Activated CD8-positive, alpha-beta memory T cell treated with anti-CD3 and anti-CD28 coated beads for 48 hours (primary cell): Measurements from ENCODE around the gene LHX5.
A peak's percentile ranks its signal among the peaks of the same experiment; 100 is the strongest.

ENCODE experiments used
- DNase-seq, 3 experiments: peaks; one replicate each; pipeline ENCODE4 v3.0.0-alpha.2; 2020; ENCODE audit warnings: low read depth in 2 of 3, low spot score in 2 of 3

Gene LHX5

DNA sequence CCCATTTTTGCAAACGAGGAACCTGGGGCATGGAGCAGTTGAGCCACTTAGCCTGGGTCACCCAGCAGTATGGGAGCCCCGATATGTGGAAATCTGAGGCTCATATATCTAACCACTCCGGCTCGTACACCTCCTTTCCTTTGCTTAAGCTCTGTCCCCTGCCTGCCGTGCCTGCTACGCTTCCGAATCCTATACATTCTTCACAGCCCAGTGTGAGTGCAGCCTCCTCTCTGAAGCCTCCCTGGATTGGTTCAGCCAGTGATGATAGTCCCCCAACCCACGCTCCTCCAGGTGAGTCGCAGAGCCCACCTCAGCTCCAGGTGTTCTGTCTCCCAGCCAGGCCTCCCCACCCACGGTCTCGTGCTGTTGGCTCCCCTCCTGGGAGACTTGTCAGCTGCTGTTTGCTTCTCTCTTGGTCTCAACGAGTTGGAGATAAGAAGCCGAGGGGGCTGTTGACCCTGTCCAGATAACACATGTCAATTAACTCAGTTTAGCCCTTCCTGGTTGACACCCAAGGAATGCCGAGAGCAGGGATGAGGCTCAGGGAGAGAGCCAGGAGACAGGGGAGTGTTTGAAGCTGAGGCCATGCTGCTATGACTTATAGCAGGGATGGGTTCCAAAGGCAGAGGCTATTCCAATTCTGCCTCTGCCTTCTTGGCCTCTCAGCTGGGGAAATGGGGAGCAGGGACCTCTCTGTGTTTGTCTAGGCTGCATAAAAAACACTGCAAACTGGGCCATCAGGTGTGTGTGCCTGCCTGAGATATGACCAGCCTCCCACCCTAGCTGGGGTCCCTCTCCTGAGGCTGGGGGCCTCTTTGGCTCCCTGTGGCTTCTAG is 30.5 kb downstream of the LHX5 start:
- no peak for DNase-seq

DNA sequence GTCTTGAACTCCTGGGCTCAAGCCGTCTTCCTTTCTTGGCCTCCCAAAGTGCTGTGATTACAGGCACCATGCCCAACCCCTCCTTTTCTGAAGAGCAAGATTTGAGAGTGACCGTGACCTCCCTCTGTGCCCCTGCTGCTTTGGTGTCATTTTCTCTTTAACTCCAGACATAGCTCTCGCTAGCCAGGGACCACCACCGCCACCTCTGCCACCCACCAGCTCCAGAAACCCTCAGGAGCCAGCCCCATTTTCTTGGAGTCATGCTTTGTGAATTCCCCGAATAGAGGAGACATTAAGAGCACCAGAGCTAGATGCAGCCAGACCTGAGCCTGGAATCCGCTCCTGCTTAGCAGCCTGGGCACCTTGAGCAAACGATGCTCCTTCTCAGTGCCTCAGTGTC is 31.3 kb downstream of the LHX5 start:
- DNase-seq, result no peak

DNA sequence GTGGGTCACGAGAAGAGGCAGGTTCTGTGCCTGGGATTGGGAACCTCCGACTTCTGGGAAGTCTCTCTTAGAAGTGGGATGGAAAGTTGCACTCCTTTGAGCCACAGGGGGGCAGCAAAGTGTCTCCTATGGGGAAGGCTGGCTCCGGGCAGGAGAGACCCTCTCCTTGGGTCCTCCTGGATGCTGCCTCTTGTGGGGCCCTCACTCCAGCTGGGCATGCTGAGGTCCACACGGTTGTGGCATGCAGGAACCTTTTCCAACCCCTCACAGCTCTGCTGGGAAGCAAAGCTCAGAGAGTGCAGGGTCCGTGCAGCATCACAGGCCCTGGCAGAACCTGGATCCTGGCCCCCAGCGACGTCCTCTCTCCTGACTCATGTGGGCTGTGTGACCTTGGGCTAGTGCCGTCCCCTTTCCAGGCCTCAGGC is 32.1 kb downstream of the LHX5 start:
- DNase-seq, result no peak

DNA sequence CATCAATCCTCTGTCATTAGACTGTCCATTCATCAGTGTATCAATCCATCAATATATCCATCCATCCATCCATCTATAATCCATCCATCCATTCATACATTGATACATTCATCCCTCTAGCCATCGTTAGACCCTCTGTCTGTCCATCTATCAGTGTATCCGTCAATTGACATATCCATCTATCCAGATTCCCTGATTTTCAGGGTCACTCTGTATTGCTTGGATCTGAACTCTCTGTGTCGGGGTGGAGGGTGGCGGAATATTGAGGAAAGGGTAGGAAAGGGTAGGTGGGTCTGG is 32.4 kb downstream of the LHX5 start:
- DNase-seq, result no peak

DNA sequence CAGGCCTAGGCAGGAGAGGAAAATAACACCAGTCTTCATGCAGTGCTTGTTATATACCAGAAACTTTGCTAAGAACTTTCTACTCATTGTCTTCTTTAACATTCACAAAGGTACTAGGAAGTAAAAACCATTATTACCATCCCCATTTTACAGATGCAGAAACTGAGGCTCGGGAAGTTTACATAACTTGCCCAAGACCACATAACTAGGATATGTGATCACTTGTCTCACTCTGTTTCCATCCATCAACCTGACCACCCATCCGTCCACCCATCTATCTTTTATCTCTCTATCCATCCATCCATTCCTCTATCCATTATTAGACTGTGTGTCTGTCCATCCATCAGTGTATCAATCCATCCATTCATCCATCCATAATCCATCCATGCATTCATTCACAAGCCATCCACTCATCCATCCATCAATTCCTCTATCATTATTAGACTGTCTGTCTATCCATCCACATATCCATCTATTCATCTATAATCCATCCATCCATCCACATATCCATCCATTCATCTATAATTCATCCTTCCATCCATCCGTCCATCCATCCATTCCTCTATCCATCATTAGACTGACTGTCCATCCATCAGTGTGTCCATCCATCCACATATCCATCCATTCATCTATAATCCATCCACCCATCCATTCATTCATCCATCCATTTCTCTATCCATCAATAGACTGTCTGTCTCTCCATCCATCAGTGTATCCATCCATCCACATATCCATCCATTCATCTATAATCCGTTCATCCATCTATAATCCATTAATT is 33.0 kb downstream of the LHX5 start:
- DNase-seq, result no peak

DNA sequence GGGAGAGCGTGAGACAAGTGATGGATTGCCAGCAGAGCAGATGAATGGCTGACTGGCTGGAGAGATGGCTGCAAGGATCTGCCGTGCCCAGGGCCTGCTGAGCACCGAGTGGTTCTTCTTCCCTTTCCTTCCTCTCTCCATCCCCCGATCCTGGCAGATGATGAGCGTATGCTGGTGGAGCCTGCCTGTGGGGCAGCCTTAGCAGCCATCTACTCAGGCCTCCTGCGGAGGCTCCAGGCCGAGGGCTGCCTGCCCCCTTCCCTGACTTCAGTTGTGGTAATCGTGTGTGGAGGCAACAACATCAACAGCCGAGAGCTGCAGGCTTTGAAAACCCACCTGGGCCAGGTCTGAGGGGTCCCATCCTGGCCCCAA is 34.0 kb downstream of the LHX5 start:
- DNase-seq, result no peak

DNA sequence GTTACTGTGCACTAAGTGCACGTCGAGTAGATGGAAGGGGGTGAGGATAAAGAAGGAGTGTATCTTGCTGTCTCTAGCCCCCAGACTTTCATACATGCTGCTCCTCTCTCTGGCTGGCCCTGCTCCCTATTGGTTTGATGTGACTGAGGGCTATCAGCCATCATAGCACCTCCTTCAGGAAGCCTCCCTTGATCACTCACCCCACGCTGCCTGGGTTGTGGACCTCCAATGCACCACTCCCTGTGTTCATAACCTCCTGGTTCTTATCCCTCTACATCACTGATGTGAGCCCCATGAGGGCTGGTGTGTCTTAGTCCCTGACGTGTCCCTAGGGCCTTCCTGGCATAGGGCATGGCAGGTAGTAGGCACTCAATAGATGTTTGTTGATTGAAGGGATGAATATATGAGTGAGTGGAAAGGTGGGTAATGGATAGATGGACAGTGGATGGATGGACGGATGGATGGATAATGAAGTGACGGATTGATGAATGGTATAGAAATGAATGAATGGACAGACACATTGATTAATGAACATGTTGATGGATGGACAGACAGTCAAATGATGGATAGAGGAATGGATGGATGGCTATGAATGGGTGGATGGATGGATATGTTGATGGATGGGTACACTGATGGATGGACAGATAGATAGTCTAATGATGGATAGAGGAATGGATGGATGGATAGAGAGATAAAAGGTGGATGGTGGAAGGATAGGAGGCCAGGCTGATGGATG is 34.5 kb downstream of the LHX5 start:
- no peak for DNase-seq

DNA sequence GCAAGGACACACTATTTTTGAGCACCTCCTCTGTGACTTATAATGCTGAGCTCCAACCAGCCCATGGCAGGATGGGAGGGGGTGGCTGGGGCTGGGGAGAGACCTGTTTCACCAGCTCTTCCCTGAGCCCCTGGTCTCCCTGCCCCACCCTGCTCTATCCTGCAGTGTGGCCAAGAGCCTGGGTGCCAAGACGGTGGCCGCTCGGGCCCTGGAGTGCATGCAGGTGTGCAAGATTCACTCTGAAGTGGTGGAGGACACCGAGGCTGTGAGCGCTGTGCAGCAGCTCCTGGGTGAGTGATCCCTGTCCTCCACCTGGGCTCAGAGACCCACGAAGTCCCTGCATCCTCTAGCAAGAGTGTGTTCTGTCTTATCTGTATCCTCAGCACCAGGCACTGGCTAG is 35.1 kb downstream of the LHX5 start:
- no peak for DNase-seq

DNA sequence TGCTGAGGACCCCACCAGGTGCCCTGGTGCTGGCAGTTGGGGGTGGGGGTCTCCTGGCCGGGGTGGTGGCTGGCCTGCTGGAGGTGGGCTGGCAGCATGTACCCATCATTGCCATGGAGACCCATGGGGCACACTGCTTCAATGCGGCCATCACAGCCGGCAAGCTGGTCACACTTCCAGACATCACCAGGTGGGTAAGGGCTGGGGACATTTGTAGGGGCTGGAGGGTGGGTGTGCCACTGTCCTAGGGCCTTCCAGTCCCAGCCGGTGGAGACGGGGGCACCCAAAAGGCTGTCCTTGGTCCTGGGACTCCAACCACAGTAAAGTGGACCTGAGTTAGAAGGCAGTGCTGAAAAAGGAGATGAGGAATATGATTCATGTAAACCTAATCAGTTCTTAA is 36.3 kb downstream of the LHX5 start:
- DNase-seq, result no peak

DNA sequence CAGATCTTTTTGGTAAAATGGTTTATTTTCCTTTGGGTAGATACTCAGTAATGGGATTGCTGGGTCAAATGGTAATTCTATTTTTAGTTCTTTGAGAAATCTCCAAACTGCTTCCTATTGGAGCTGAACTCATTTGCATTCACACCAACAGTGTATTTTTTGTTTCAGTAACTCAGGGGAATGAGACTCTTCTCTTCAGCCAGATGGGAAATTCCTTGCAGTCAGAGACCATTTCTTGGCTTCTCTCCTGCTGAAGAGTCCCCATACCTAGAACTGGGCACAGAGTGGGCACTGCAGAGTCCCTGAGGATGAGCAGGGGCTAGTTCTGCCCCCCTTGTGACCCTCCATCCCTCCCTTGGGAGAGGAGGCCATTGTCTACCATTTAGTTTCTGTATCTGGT is 38.7 kb downstream of the LHX5 start:
- DNase-seq, result no peak

DNA sequence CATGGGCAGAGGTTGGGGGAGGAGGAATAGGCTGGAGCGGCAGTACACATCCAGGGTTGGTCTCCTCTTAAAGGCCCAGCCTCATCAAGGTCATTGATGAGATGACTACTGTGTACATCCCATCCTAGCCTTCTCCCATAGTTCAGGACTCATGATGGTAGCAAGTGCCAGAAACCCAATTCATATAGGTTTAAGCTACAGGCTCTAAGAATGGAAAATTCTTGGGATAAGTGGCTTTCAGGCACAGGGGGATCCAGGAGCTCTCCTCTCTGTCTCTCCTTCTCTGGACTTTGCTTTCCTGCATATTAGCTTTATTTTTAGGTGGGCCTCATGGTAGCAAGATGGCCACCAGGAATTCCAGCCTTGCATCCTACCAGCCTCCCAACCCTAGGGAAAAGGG is 43.2 kb downstream of the LHX5 start:
- no peak for DNase-seq

DNA sequence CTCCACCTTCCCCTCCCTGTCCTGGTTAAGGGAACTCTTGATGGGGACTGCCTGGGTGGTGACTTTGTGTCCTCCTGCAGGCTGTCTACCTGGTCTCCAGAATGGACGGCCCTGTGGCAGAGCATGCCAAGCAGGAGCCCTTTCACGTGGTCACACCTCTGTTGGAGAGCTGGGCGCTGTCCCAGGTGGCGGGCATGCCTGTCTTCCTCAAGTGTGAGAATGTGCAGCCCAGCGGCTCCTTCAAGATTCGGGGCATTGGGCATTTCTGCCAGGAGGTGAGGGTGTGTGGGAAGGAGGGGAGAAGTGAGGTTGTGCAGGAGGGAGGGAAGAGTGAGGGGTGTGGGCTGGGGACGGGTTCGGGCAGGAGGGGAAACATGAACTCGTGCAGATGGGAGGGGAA is 43.8 kb downstream of the LHX5 start:
- DNase-seq, result no peak

DNA sequence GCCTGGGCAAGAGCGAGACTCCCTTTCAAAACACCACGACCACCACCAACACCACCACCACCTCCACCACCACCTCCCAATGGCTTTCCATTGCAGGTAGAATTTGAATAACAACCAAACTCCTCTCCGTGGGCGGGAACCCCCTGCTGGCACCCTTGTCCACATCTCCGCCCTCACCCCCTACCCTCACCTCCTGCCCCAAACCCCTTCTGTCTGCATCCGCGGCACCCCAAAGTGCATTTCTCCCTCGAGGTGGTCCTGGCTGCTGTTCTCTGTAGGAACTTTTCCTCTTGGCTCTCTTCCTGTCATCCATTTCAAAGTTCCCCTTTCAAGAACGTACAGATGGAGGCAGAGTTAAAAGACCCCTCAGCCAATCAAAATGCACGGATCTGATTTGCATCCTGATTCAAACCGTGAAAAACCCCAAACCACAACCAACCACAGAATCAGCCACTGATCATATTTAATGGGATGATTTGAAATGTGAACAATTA is 45.7 kb downstream of the LHX5 start:
- no peak for DNase-seq

DNA sequence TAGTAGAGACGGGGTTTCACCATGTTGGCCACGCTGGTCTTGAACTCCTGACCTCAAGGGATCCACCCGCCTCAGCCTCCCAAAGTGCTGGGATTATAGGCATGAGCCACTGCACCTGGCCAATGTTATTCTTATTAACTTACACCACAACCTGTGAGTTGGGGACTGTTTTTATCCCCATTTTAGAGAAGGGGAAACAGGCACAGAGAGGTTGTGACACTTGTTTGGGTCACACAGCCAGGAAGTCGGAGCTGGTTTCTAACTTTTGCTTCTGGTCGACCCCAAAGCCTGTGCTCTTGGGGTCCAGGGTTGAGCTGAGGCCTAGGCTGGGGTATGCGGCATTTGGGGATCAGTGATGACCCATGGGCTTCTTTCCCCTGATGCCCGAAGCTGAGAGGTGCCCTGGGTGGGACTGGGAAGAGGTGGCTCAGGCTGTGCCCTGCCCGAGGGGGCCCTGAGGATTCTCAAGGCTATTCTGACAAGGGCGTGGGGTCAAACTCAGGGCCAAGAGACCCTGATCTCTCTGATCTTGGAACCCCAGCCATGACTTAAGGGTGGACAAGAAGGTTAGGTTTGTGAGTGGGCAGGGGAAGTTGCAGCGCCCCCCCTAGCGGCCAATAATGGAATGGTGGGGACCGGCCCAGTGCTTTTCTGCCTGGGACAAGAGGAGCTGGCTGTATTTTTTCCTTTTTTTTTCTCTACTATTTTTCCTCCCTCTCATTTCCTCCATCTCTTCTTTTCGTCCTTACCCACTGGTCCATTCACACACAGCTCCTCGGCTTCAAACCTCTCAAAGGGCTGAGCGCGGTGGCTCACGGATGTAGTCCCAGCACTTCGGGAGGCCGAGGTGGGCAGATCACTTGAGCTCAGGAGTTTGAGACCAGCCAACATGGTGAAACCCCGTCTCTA is 46.5 kb downstream of the LHX5 start:
- peak; percentile 16 to 42 (median 23) for DNase-seq

DNA sequence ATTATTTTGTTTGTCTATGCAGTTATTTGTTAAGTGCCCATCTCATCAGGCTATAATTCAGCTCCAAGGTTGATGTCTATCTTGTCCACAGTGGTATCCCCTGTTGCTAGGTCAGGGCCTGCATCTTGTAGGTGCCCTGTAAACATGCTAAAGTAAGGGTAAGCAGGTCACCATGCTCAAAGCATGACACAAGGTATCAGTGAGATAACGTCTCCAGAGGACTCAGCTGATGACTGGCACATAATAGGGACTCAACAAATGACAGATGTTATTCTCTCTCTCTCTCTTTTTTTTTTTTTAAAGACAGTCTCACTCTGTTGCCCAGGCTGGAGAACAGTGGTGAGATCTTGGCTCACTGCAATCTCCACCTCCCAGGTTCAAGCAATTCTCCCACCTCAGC is 47.2 kb downstream of the LHX5 start:
- no peak for DNase-seq

DNA sequence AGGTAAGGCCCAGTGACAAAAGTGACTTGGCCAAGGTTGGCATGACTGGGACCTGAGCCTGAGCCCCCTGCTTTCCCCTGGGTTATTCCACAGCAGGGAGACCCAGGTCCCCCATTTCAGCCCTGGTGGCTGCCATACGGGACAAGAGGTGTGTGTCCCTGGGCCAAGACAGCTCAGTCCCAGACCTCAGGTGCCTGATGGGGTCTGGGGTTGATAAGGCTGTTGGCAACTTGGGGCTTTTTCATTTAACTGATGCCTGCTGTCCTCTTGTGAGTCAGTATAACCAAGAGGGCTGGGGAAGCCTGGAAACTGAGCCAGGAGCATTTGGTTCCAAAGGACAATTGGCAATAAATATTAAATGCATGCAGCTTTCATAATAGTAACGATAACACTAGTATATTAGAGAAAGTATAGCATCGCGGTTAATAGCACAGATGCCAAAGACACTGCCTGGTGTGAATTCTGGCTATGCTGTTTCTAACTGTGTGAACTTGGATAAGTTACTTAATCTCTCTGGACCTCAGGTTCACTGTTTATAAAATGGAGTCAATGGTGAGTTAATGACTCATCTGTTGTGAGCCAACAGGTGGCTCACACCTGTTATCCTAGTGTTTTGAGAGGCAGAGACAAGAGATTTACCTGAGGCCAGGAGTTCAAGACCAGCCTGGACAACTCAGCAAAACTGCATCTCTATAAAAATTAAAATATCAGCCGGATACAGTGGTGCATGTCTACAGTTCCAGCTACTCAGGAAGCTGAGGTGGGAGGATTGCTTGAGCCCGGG is 48.6 kb downstream of the LHX5 start:
- DNase-seq, result no peak

DNA sequence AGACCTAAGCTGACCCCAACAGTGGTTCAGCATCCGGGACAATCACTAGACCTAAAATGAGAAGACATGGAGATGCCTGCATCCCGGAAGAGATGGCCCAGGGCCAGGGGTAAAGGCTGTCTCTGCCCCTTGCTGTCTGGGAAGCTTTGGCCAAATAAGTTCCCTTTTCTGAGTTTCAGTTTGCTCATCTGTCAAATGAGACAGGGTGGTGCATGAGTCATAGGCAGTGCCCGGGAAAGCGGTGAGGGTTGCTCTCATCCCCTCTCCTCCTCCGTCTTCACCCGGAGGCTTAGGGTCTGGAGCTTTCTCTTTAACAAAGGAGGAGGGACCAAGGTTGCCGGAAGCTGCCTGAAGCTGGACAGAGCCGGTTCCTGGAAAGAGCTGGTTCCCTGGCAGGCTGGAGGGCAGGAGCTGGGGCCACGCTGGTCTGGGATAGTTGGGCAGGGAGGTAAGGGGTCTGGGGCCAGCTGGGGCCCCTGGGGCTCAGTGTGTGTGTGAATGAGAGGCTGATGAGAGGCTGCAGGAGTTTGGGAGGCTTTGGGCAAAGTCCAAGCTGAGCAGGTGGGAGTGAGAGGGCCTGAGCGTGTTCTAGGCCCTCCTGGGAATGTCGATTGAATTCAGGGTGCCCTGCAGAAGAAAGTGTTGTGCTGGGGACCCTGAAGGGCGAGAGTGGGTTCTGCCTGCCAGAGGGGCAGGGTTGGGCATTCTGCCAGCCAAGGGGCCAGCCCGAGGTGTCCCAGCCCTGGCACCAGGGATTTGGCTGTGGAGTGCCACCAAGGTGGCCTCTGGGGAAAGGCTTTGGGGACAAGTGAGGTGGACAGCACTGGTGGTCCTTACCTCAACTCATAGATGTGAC is 49.4 kb downstream of the LHX5 start, which contains the start of gene SDSL:
TSS of gene SDSL (plus strand) at position 351 of the 856 bp plus-strand sequence. CDS start 5,603 bp downstream, outside the sequence.
- DNase-seq, result peak in 1 of 3 experiments; percentile 7

DNA sequence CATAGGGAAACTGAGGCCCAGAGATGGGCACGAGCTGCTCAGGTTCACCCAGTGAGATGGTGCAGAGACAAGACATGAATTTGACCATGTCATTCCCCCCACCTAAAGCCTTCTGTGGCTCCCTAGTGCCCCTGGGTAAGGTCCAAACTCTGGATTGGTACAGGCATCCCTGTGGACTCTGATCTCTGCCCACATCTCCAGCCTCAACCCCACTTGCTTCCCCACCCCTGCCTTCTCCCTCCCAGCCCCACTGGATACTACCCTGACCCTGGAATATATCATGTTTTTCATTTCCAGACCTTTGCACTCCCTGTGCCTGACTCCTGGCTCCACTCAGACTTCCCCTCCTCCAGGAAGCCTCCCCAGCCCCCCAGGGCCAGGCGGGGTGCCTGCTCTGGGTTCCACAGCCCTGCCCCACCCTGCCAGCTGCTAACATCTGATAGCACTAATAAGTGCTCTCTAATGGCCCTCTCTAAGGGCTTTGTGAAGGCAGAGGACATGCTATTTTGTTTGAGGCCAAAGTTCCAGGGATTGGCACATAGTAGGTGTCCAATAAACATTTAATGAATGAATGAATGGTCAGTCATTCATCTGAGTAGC is 50.6 kb downstream of the LHX5 start:
- no peak for DNase-seq
